ENCODE measurements around the gene KLHL29. TPM values are rescaled to one million over a fixed set of nuclear protein-coding genes. Genes with fewer than 3 reads are reported as not detected.

The KLHL29 gene
- total and polyA plus RNA-seq, 2 of the 13 experiments (the other 11 are each of a cell fraction or from before 2014, with no cell fraction given), result 0.01 TPM; not detected in 1

DNA sequence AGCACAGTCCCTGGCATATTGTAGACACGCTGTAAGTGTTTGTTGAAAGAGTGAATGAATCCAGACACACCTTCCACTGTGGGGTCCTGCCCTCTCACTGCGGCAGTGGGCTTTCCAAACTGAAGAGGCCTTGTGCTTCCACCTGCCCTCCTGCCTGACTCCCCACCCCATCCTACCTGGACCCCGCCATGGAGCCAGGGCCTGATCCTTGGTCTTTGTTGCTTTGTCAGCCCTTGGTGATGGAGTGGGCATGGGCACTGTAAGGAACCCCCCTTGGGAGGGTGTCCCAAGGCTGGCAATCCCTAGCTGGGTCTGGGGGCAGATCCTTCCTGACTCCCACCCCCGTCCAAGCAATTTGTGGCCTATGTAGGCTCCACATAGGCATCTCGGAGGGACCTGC lies 33.1 kb downstream of the KLHL29 start:
- ATAC-seq (no peak), DNase-seq (ENCODE audit: low spot score) (no peak), FAIRE-seq (no peak)
- Histone ChIP-seq H3K4me2 (ENCODE audit: low read depth, low read length) (no peak overlapping the region), H2AFZ (ENCODE audit: low read length) (no peak overlapping the region), H3K27ac (ENCODE audit: extremely low read length, insufficient read depth, low read length) (no peak overlapping the region), H3K27me3 (ENCODE audit: control insufficient read depth in 1 of 2, insufficient read depth in 2 of 2, low read length in 2 of 2) (no peaks in the 10 kb centered on the region; a peak in 1 of 5 replicates), H3K4me1 (ENCODE audit: insufficient read depth, low read length) (no peaks in the 10 kb centered on the region), H3K4me3 (replicated peaks in 1 of 3; ENCODE audit: insufficient read depth in 1 of 3, low read depth in 2 of 3, low read length in 3 of 3) (no peak overlapping the region), H3K36me3 (replicated peaks in 1 of 2; ENCODE audit: control insufficient read depth in 1 of 2, insufficient read depth in 2 of 2, low read length in 2 of 2) (no peaks in the 10 kb centered on the region), H3K79me2 (ENCODE audit: insufficient read depth, low read length) (no peaks in the 10 kb centered on the region), H4K20me1 (ENCODE audit: insufficient read depth, low read length) (no peaks in the 10 kb centered on the region), H3K9ac (ENCODE audit: insufficient read depth, low read depth, low read length) (no peak overlapping the region), H3K9me3 (ENCODE audit: low read length) (no peaks in the 10 kb centered on the region)
- BruUV-seq (replicated peaks), result no TSS peak
- in situ Hi-C loops (cut with HindIII; ENCODE audit: extremely low pct_ligation_motif_present, low pct_unique_long_range_greater_than_20kb), result no loop called here
- ChIA-PET CTCF (ENCODE audit: low intra/inter-chr PET ratio, low total read pairs) (no interaction called here), POLR2A (no interaction called here)
- intact Hi-C loops (cut with micrococcal nuclease; ENCODE audit: unreplicated experiment), result no loop called here
- TF ChIP-seq, protein P1, sequence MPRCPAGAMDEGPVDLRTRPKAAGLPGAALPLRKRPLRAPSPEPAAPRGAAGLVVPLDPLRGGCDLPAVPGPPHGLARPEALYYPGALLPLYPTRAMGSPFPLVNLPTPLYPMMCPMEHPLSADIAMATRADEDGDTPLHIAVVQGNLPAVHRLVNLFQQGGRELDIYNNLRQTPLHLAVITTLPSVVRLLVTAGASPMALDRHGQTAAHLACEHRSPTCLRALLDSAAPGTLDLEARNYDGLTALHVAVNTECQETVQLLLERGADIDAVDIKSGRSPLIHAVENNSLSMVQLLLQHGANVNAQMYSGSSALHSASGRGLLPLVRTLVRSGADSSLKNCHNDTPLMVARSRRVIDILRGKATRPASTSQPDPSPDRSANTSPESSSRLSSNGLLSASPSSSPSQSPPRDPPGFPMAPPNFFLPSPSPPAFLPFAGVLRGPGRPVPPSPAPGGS (CRISPR knock-in tag; IDR thresholded peaks at IDR 0.05), result no peak
- TF ChIP-seq, protein P2, sequence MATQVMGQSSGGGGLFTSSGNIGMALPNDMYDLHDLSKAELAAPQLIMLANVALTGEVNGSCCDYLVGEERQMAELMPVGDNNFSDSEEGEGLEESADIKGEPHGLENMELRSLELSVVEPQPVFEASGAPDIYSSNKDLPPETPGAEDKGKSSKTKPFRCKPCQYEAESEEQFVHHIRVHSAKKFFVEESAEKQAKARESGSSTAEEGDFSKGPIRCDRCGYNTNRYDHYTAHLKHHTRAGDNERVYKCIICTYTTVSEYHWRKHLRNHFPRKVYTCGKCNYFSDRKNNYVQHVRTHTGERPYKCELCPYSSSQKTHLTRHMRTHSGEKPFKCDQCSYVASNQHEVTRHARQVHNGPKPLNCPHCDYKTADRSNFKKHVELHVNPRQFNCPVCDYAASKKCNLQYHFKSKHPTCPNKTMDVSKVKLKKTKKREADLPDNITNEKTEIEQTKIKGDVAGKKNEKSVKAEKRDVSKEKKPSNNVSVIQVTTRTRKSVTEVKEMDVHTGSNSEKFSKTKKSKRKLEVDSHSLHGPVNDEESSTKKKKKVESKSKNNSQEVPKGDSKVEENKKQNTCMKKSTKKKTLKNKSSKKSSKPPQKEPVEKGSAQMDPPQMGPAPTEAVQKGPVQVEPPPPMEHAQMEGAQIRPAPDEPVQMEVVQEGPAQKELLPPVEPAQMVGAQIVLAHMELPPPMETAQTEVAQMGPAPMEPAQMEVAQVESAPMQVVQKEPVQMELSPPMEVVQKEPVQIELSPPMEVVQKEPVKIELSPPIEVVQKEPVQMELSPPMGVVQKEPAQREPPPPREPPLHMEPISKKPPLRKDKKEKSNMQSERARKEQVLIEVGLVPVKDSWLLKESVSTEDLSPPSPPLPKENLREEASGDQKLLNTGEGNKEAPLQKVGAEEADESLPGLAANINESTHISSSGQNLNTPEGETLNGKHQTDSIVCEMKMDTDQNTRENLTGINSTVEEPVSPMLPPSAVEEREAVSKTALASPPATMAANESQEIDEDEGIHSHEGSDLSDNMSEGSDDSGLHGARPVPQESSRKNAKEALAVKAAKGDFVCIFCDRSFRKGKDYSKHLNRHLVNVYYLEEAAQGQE (IDR thresholded peaks at IDR 0.05; ENCODE audit: borderline replicate concordance in 1 of 2, low read depth in 1 of 2, low read length in 2 of 2), result no peak
- TF ChIP-seq, protein P3, sequence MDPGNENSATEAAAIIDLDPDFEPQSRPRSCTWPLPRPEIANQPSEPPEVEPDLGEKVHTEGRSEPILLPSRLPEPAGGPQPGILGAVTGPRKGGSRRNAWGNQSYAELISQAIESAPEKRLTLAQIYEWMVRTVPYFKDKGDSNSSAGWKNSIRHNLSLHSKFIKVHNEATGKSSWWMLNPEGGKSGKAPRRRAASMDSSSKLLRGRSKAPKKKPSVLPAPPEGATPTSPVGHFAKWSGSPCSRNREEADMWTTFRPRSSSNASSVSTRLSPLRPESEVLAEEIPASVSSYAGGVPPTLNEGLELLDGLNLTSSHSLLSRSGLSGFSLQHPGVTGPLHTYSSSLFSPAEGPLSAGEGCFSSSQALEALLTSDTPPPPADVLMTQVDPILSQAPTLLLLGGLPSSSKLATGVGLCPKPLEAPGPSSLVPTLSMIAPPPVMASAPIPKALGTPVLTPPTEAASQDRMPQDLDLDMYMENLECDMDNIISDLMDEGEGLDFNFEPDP (CRISPR knock-in tag; conservative IDR thresholded peaks at IDR 0.05), result no peak
- no peak for TF ChIP-seq ZSCAN31 (CRISPR knock-in tag; IDR thresholded peaks at IDR 0.05; ENCODE audit: low read depth)
- TF ChIP-seq ZFYVE20 (CRISPR knock-in tag; IDR thresholded peaks at IDR 0.05; ENCODE audit: borderline replicate concordance, low read depth), result no peak
- TF ChIP-seq ZNF644 (CRISPR knock-in tag; IDR thresholded peaks at IDR 0.05; ENCODE audit: low read depth), result no peak
- TF ChIP-seq MATR3 (CRISPR knock-in tag; IDR thresholded peaks at IDR 0.05), result no peak
- TF ChIP-seq, protein P4, sequence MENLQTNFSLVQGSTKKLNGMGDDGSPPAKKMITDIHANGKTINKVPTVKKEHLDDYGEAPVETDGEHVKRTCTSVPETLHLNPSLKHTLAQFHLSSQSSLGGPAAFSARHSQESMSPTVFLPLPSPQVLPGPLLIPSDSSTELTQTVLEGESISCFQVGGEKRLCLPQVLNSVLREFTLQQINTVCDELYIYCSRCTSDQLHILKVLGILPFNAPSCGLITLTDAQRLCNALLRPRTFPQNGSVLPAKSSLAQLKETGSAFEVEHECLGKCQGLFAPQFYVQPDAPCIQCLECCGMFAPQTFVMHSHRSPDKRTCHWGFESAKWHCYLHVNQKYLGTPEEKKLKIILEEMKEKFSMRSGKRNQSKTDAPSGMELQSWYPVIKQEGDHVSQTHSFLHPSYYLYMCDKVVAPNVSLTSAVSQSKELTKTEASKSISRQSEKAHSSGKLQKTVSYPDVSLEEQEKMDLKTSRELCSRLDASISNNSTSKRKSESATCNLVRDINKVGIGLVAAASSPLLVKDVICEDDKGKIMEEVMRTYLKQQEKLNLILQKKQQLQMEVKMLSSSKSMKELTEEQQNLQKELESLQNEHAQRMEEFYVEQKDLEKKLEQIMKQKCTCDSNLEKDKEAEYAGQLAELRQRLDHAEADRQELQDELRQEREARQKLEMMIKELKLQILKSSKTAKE (CRISPR knock-in tag; IDR thresholded peaks at IDR 0.05; ENCODE audit: borderline replicate concordance), result no peak
- WGBS (ENCODE audit: low lambda C conversion rate), result 23% methylated on average over 3 of the region's 5 CpGs

Measured in HepG2 (cell line).